HUES48 (cell line): ENCODE results near the gene ZNF655.

Experiments used
- H3K27ac ChIP-seq: one replicate; pipeline ENCODE4 v1.7.0; 2013; ENCODE audit warnings: low read depth, low read length, inconsistent platforms
- H3K27me3 ChIP-seq: 2 replicates; pipeline ENCODE4 v1.6.1; 2013; ENCODE audit warnings: mild to moderate bottlenecking, low read length; ENCODE audit not compliant: control insufficient read depth, insufficient read depth
- H3K36me3 ChIP-seq: 2 replicates; pipeline ENCODE4 v1.6.1; 2013; ENCODE audit warnings: low read length; ENCODE audit not compliant: control insufficient read depth, insufficient read depth
- H3K4me1 ChIP-seq: 2 replicates; pipeline ENCODE4 v1.6.1; 2013; ENCODE audit warnings: mild to moderate bottlenecking, low read length; ENCODE audit not compliant: control insufficient read depth, insufficient read depth
- H3K4me3 ChIP-seq: 2 replicates; pipeline ENCODE4 v1.5.1; 2013; ENCODE audit warnings: mild to moderate bottlenecking, low read depth, low read length
- H3K9ac ChIP-seq: 2 replicates; pipeline ENCODE4 v1.6.1; 2013; ENCODE audit warnings: mild to moderate bottlenecking, low read depth, low read length, moderate library complexity
- H3K9me3 ChIP-seq: 2 replicates; pipeline ENCODE4 v1.6.1; 2013; ENCODE audit warnings: low read length; ENCODE audit not compliant: control insufficient read depth, insufficient read depth

Gene ZNF655, protein sequence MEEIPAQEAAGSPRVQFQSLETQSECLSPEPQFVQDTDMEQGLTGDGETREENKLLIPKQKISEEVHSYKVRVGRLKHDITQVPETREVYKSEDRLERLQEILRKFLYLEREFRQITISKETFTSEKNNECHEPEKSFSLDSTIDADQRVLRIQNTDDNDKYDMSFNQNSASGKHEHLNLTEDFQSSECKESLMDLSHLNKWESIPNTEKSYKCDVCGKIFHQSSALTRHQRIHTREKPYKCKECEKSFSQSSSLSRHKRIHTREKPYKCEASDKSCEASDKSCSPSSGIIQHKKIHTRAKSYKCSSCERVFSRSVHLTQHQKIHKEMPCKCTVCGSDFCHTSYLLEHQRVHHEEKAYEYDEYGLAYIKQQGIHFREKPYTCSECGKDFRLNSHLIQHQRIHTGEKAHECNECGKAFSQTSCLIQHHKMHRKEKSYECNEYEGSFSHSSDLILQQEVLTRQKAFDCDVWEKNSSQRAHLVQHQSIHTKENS

DNA sequence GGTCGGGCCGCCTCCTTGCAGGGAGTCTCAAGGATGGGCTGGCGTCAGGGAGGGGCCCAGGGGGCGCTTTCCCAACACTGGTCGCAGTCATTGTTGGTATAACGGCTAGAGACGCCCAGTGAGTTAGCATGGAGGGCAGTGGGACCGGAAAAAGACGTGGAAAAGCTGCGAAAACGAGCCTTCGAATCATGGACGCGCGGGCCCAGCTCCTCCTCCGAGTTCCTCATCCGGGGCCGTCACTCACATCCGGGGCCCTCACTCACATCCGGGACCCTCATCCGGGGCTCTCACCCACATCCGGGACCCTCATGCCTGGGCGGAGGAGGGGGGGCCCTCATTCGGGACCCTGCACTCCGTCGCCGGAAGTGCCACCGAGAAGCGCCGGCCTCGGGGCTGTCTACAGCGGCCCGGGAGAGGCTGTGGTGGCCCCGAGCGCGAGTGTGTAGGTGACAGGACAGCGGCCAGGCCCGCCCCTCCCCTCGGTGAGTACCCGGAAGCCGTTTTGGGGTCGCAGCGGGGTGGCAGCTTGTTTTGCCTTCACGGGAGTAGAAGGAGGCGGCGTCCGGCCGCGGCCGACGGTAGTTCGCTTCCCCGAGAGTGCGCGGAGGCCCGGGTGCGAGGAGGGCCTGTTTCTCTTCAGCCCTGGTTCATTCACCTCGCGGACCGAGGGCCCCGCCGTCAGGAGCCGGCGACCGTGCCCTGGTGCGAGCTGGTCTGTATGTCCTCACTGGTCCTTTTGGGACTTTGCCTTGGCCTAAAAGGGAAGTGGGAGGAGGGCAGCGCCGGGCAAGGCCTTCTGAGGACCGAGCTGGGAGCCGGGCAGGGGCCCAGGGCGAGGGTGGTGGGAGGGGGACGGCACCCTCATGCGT, at the start of gene ZNF655:
TSS of gene ZNF655 (plus strand) at position 337 of the 869 bp plus-strand sequence. CDS start 1,918 bp downstream, outside the sequence.
- peak within 1 kb of the TSS; percentile 97 for H3K9ac ChIP-seq
- peak within 1 kb of the TSS; percentile 100 for H3K4me3 ChIP-seq
- H3K9me3 ChIP-seq: no peaks in the 10 kb centered on the region
- no peaks in the 10 kb centered on the region for H3K27me3 ChIP-seq
- peak within 1 kb of the TSS; percentile 97 for H3K27ac ChIP-seq
- peaks cover 5% of the 10 kb centered on the region; the same call in 1 of the 2 replicates for H3K4me1 ChIP-seq
- H3K36me3 ChIP-seq: peaks cover 43% of the 10 kb centered on the region

DNA sequence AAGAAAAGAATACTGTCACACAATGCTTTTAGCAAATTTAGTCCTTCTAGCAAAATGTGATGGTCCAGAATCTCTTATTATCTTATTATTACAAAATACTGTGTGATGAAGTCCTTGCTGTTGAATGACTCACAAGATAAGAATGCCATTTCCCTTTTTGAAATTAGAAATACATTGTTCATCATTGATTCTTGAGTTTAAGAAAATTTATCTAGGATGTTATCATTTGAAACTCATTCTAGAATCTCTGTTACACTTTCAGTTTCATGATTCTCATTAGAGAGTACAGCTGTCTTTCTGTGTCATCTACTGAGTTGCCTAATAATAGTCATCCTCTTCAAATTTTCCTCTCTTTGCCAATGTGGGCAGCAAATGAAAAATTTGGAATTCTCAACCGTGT, 44.4 kb upstream of the ZNF655 start:
- peaks cover 36% of the 10 kb centered on the region for H3K36me3 ChIP-seq
- H3K9ac ChIP-seq: no peak overlapping the region
- H3K4me3 ChIP-seq: no peak overlapping the region
- H3K9me3 ChIP-seq: no peaks in the 10 kb centered on the region
- H3K4me1 ChIP-seq: no peaks in the 10 kb centered on the region
- H3K27ac ChIP-seq: no peak overlapping the region
- no peaks in the 10 kb centered on the region for H3K27me3 ChIP-seq

GRCh38 chr7:99521399-99521798, 37.0 kb upstream of the ZNF655 start:
- H3K27me3 ChIP-seq: no peaks in the 10 kb centered on the region
- H3K27ac ChIP-seq: no peak overlapping the region
- H3K9ac ChIP-seq: no peak overlapping the region
- H3K4me1 ChIP-seq: no peaks in the 10 kb centered on the region
- H3K4me3 ChIP-seq: no peak overlapping the region
- H3K9me3 ChIP-seq: no peaks in the 10 kb centered on the region
- H3K36me3 ChIP-seq: peaks cover 35% of the 10 kb centered on the region

DNA sequence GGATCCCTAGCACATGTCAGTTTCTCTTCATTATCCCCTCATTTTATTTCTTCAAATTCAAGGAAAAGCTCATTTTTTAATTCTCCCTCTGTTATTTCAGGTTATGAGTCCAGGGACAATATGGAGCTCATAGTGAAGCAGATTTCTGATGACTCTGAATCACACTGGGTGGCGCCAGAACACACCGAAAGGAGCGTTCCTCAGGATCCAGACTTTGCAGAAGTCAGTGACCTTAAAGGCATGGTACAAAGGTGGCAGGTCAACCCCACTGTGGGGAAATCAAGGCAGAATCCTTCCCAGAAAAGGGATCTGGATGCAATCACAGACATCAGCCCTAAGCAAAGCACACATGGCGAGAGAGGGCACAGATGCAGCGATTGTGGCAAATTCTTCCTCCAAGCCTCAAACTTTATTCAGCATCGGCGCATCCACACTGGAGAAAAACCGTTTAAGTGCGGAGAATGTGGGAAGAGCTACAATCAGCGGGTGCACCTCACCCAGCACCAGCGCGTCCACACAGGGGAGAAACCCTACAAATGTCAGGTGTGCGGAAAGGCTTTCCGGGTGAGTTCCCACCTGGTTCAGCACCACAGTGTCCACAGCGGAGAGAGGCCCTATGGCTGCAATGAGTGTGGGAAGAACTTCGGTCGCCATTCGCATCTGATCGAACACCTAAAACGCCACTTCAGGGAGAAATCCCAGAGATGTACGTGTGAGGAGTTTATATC, 32.6 kb upstream of the ZNF655 start:
- H3K36me3 ChIP-seq: peaks cover 50% of the 10 kb centered on the region
- H3K27ac ChIP-seq: no peak overlapping the region
- H3K4me1 ChIP-seq: no peaks in the 10 kb centered on the region
- H3K9me3 ChIP-seq: peaks cover 21% of the 10 kb centered on the region
- H3K4me3 ChIP-seq: no peak overlapping the region
- no peak overlapping the region for H3K9ac ChIP-seq
- H3K27me3 ChIP-seq: no peaks in the 10 kb centered on the region

- no peak overlapping the region for H3K9ac ChIP-seq
- no peak overlapping the region for H3K4me3 ChIP-seq
- peaks cover 60% of the 10 kb centered on the region for H3K36me3 ChIP-seq
- H3K27ac ChIP-seq: no peak overlapping the region
- no peaks in the 10 kb centered on the region for H3K27me3 ChIP-seq
- peaks cover 48% of the 10 kb centered on the region for H3K9me3 ChIP-seq
- no peaks in the 10 kb centered on the region for H3K4me1 ChIP-seq
Measured at GRCh38 chr7:99531354-99531765, 27.1 kb upstream of the ZNF655 start.

GRCh38 chr7:99535667-99536066, 22.8 kb upstream of the ZNF655 start:
- Histone ChIP-seq H3K27ac (no peak overlapping the region), H3K4me3 (no peak overlapping the region), H3K36me3 (peaks cover 27% of the 10 kb centered on the region), H3K27me3 (no peaks in the 10 kb centered on the region), H3K9me3 (peaks cover 34% of the 10 kb centered on the region), H3K9ac (no peak overlapping the region), H3K4me1 (no peaks in the 10 kb centered on the region)

DNA sequence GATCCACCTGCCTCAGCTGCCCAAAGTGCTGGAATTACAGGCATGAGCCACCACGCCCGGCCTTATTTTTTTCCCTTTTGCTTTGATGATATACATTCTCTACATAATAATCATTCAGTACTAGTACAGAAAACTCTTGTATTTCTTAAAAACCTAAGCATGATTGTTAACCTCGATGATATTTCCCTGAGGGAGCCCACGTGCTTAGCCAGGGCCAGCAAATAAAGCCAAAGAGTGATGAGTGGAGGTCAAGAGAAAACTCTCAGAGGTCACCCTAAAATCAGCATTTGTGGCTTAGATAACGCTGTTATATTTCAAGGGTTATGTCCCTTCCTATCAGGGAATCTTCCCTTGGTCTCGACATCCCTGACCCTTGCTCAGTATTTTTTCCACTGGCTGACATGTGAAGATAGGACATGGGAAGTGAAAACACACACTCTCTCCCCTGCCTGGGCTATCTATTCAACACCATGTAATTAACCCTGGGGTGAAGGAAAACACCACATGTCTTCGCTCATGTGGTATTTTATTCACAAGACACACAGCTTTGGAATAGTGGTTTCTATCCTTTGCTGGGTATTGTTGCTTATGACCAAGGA, 19.1 kb upstream of the ZNF655 start:
- no peaks in the 10 kb centered on the region for H3K27me3 ChIP-seq
- no peak overlapping the region for H3K27ac ChIP-seq
- no peaks in the 10 kb centered on the region for H3K36me3 ChIP-seq
- H3K4me3 ChIP-seq: no peak overlapping the region
- no peak overlapping the region for H3K9ac ChIP-seq
- peaks cover 7% of the 10 kb centered on the region; the same call in 1 of the 2 replicates for H3K9me3 ChIP-seq
- H3K4me1 ChIP-seq: no peaks in the 10 kb centered on the region

DNA sequence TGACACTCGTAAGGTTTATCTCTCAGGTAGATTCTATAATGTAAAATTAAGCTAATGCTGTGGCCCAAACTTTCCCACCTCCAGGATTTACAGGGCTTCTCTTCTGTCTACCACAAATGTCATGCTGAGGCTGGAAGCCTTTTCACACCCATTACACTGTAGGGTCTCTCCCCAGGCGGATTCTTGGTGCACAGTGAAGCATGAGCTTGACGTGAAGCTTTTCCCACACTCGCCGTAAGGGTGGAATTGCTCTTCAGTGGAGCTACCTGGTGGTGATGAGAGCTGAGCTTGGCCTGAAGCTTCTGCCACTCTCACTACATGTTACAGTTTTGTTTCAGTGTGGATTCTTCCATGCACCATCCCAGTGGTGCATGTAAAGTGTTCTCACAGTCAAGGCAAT, 17.9 kb upstream of the ZNF655 start:
- Histone ChIP-seq H3K27ac (no peak overlapping the region), H3K9ac (no peak overlapping the region), H3K4me1 (no peaks in the 10 kb centered on the region), H3K4me3 (no peak overlapping the region), H3K9me3 (peaks cover 7% of the 10 kb centered on the region; the same call in 1 of the 2 replicates), H3K27me3 (no peaks in the 10 kb centered on the region), H3K36me3 (no peaks in the 10 kb centered on the region)

- H3K9me3 ChIP-seq: peaks cover 7% of the 10 kb centered on the region; the same call in 1 of the 2 replicates
- H3K36me3 ChIP-seq: no peaks in the 10 kb centered on the region
- no peak overlapping the region for H3K4me3 ChIP-seq
- H3K9ac ChIP-seq: no peak overlapping the region
- no peak overlapping the region for H3K27ac ChIP-seq
- no peaks in the 10 kb centered on the region for H3K27me3 ChIP-seq
- H3K4me1 ChIP-seq: no peaks in the 10 kb centered on the region
Measured at GRCh38 chr7:99541212-99541611, 17.2 kb upstream of the ZNF655 start.

GRCh38 chr7:99543081-99543671, 15.3 kb upstream of the ZNF655 start:
- Histone ChIP-seq H3K27me3 (no peaks in the 10 kb centered on the region), H3K4me1 (no peaks in the 10 kb centered on the region), H3K27ac (no peak overlapping the region), H3K9me3 (peaks cover 7% of the 10 kb centered on the region; the same call in 1 of the 2 replicates), H3K4me3 (no peak overlapping the region), H3K36me3 (peaks cover 15% of the 10 kb centered on the region), H3K9ac (no peak overlapping the region)
